K562 (cell line): Measurements from ENCODE around the gene COQ2. TPM values are rescaled to one million over a fixed set of nuclear protein-coding genes. Genes with fewer than 3 reads are reported as not detected.

Experiments
- ATAC-seq: fragments of 200-7000 bp; cut with Tn5 transposase; 3 replicates; pipeline ENCODE4 v1.9.1; 2020; ENCODE audit warnings: moderate library complexity
- BruUV-seq: library from RNA; stranded (reverse); fragments of 400-500 nt; replicated peaks from 2 replicates; lab custom pipeline; 2021; lab: Mats Ljungman, UMichigan
- CTCF ChIA-PET: fragments of 300-600 bp; formaldehyde crosslinking; extraction: SDS; loops from one replicate; lab custom pipeline; 2021; ENCODE audit warnings: low intra/inter-chr PET ratio; lab: Yijun Ruan, JAX
- POLR2A ChIA-PET: fragments of 300-600, 350-650 bp; sonication (Branson Sonifier 250); formaldehyde crosslinking; extraction: SDS; loops from one replicate; lab custom pipeline; 2021; ENCODE audit warnings: antibody characterized with exemption, inconsistent platforms; lab: Yijun Ruan, JAX
- DNase-seq, 4 experiments: peaks; one replicate each; pipeline versions ENCODE4 v3.0.0 to v3.0.0-alpha.2; 2011 to 2018; ENCODE audit warnings: low spot score in 3 of 4, mixed read lengths in 3 of 4; ENCODE audit errors: extremely low read depth in 1 of 4
- FAIRE-seq: peaks from 2 replicates; lab custom pipeline; 2011; peaks lifted over from hg19 to GRCh38; lab: Jason Lieb, UNC
- H2AFZ ChIP-seq: 2 replicates; pipeline ENCODE4 v1.6.0; 2011; ENCODE audit warnings: low read depth, low read length, control low read depth, inconsistent platforms
- H3K27ac ChIP-seq: fragments of 200-600 bp; 3 replicates; pipeline ENCODE4 v1.8.0; 2011; ENCODE audit warnings: low read depth, mild to moderate bottlenecking, control low read depth, inconsistent platforms, low read length, moderate library complexity, mixed read lengths; ENCODE audit errors: extremely low read depth
- H3K27me3 ChIP-seq, 2 experiments: fragments of 300-600 bp in 1 of 2; 2 replicates in 1 of 2; 3 replicates in 1 of 2; pipeline versions ENCODE4 v1.6.0 to v1.8.0; 2011; ENCODE audit warnings: inconsistent platforms in 2 of 2, low read length in 2 of 2, mild to moderate bottlenecking in 1 of 2, mixed read lengths in 1 of 2, moderate library complexity in 1 of 2; ENCODE audit not compliant: control insufficient read depth in 2 of 2, insufficient read depth in 2 of 2
- H3K36me3 ChIP-seq: fragments of 300-600 bp; 3 replicates; pipeline ENCODE4 v1.8.0; 2011; ENCODE audit warnings: mild to moderate bottlenecking, low read length, inconsistent platforms; ENCODE audit not compliant: control insufficient read depth, insufficient read depth
- H3K4me1 ChIP-seq, 2 experiments: fragments of 200-600 bp in 1 of 2; replicated peaks in 1 of 2; 2 replicates in 1 of 2; 3 replicates in 1 of 2; pipeline versions ENCODE4 v1.5.1 to v1.8.0; 2011; ENCODE audit warnings: inconsistent platforms in 2 of 2, low read length in 2 of 2, mild to moderate bottlenecking in 1 of 2, mixed read lengths in 1 of 2, moderate library complexity in 1 of 2; ENCODE audit not compliant: control insufficient read depth in 2 of 2, insufficient read depth in 2 of 2
- H3K4me2 ChIP-seq: 2 replicates; pipeline ENCODE4 v1.6.1; 2011; ENCODE audit warnings: low read length, control low read depth, inconsistent platforms, mixed read lengths; ENCODE audit not compliant: insufficient read depth
- H3K4me3 ChIP-seq: fragments of 200-600 bp; sonication (generic), shearing (Covaris generic); 2 replicates; pipeline ENCODE4 v1.5.1; 2016; ENCODE audit warnings: control low read depth, inconsistent platforms
- H3K79me2 ChIP-seq: fragments of 200-600 bp; 3 replicates; pipeline ENCODE4 v1.8.0; 2011; ENCODE audit warnings: low read length, inconsistent platforms; ENCODE audit not compliant: control insufficient read depth, insufficient read depth
- H3K9ac ChIP-seq, 2 experiments: 2 replicates each; pipeline versions ENCODE4 v1.6.0 to v1.6.1; 2011; ENCODE audit warnings: low read depth in 2 of 2, low read length in 2 of 2, control low read depth in 1 of 2, inconsistent platforms in 1 of 2, mild to moderate bottlenecking in 1 of 2, mixed read lengths in 1 of 2; ENCODE audit not compliant: insufficient read depth in 1 of 2
- H3K9me1 ChIP-seq: one replicate; pipeline ENCODE4 v1.6.0; 2011; ENCODE audit warnings: inconsistent platforms, mild to moderate bottlenecking, low read length, moderate library complexity; ENCODE audit not compliant: control insufficient read depth, insufficient read depth
- H3K9me3 ChIP-seq: replicated peaks from 2 replicates; pipeline ENCODE4 v1.5.1; 2011; ENCODE audit warnings: low read depth, low read length, inconsistent platforms; ENCODE audit not compliant: control insufficient read depth, insufficient read depth
- H4K20me1 ChIP-seq: replicated peaks from 2 replicates; pipeline ENCODE4 v1.6.1; 2011; ENCODE audit warnings: low read length, inconsistent platforms, mixed read lengths; ENCODE audit not compliant: control insufficient read depth, insufficient read depth
- BRCA1 ChIP-seq, 2 experiments: fragments of 450-650 bp in 1 of 2; sonication (generic) in 1 of 2; formaldehyde crosslinking in 1 of 2; IDR thresholded peaks; 2 replicates each; pipeline versions ENCODE4 v1.5.0 to v1.6.1; 2017 to 2020; ENCODE audit warnings: mild to moderate bottlenecking in 1 of 2, missing genetic modification reagents in 1 of 2
- DPF2 ChIP-seq: fragments of 450-650 bp; IDR thresholded peaks from 2 replicates; pipeline ENCODE4 v1.6.1; 2016
- EP300 ChIP-seq: IDR thresholded peaks from 2 replicates; pipeline ENCODE4 v1.6.1; 2012; ENCODE audit warnings: low read length, improper control_type of control experiment
- MTA3 ChIP-seq: fragments of 450-650 bp; formaldehyde crosslinking; IDR thresholded peaks from 2 replicates; pipeline ENCODE4 v1.6.1; 2017; ENCODE audit warnings: mild to moderate bottlenecking, borderline replicate concordance
- NELFE ChIP-seq: IDR thresholded peaks from 2 replicates; pipeline ENCODE4 v1.6.1; 2011; ENCODE audit warnings: mild to moderate bottlenecking; ENCODE audit not compliant: insufficient read depth, insufficient read length
- SIX5 ChIP-seq, 2 experiments: IDR thresholded peaks; 2 replicates each; pipeline ENCODE4 v1.6.1; 2011; ENCODE audit warnings: low read length in 2 of 2, borderline replicate concordance in 1 of 2, low read depth in 1 of 2, mild to moderate bottlenecking in 1 of 2, moderate library complexity in 1 of 2; ENCODE audit not compliant: insufficient read depth in 1 of 2
- ZNF644 ChIP-seq: fragments of 200-800 bp; sonication (Bioruptor generic); IDR thresholded peaks from 2 replicates; pipeline ENCODE4 v1.6.1; 2016; ENCODE audit warnings: low read depth, missing genetic modification characterization, missing compliant biosample characterization
- ZNF785 ChIP-seq: fragments of 250-450 bp; sonication (Bioruptor Pico); IDR thresholded peaks from 2 replicates; pipeline ENCODE4 v1.4.0; 2020; ENCODE audit warnings: mild to moderate bottlenecking
- WGBS: fragments of 100-300 bp; shearing (Covaris generic); methylation state at CpG from one replicate; pipeline ENCODE4 v1.1.6; 2016; ENCODE audit warnings: low coverage, mixed read lengths; ENCODE audit not compliant: insufficient coverage; ENCODE audit errors: missing lambda C conversion rate; 5-methylcytosine and 5-hydroxymethylcytosine counted together
- in situ Hi-C: fragments of 300-500 bp; cut with MboI; formaldehyde crosslinking; loops from 4 replicates; pipeline ENCODE4 v1.15.0; 2018; ENCODE audit warnings: inconsistent platforms, mixed read lengths
- intact Hi-C: fragments of 100-400 bp; cut with micrococcal nuclease; formaldehyde crosslinking; loops from 2 replicates; pipeline ENCODE4 v1.14.2; 2022
- polyA plus RNA-seq, 8 experiments: library from polyadenylated mRNA; depleted of rRNA in 4 of 8; stranded (reverse) in 5 of 8; unstranded in 3 of 8; fragments of >200 nt; fragmentation: Nextera tagmentation in 2 of 8; fragmentation: Illumina TruSeq in 1 of 8; extraction: Ambion mirVana in 2 of 8; extraction: Trizol in 1 of 8; gene quantifications; 2 replicates each; pipeline versions ENCODE4 v1.2.1 to v1.2.3, GENCODE V29; 2011 to 2014; ENCODE audit warnings: inconsistent platforms in 1 of 8, missing spikeins in 1 of 8
- total RNA-seq, 7 experiments: library from RNA; depleted of rRNA in 6 of 7; stranded (reverse); fragments of >200 nt in 6 of 7; fragmentation: Illumina TruSeq in 2 of 7; extraction: Trizol in 2 of 7; gene quantifications; 2 replicates each; pipeline versions ENCODE4 v1.2.1 to v1.2.3, GENCODE V29; 2011 to 2021; ENCODE audit warnings: low replicate concordance in 1 of 7
- TF ChIP-seq, protein P1 (sequence below): fragments of 250-450 bp; sonication (Bioruptor Pico); IDR thresholded peaks from 2 replicates; pipeline ENCODE4 v1.4.0; 2020; ENCODE audit warnings: mild to moderate bottlenecking, moderate library complexity
- TF ChIP-seq, protein P2 (sequence below): fragments of 450-650 bp; formaldehyde crosslinking; IDR thresholded peaks from 2 replicates; pipeline ENCODE4 v1.4.0; 2020; ENCODE audit warnings: mild to moderate bottlenecking, moderate library complexity

The COQ2 gene
- total and polyA plus RNA-seq, 9 of the 15 experiments (the other 6 are each of a cell fraction or from before 2014, with no cell fraction given), result 1.9 to 13.5 (median 11.8) TPM

DNA sequence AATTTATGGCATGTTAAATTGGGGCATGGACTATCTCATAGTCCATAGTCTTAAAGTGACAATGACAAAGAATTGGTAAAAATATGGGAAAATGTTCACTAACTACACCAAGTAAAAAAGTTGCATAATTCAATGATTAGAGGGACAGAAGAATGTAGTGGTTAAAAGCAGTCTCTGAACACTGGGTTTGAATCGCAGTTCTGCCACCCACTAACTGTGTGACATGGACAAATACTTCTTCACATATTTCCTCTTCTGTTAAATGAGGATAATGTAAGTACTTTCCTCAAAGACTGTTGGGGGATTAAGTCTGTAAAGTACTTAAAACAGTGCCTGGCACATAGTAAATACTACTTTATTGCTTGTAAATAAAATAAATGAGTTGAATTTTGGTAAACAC lies 15.3 kb downstream of the COQ2 start:
- Histone ChIP-seq H3K9ac (no peak overlapping the region), H3K27me3 (no peaks in the 10 kb centered on the region), H3K4me2 (no peak overlapping the region), H3K9me3 (no peaks in the 10 kb centered on the region), H2AFZ (no peak overlapping the region), H3K4me1 (no peaks in the 10 kb centered on the region; a peak in 2 of 5 replicates), H3K4me3 (no peak overlapping the region), H4K20me1 (no peaks in the 10 kb centered on the region), H3K79me2 (no peaks in the 10 kb centered on the region), H3K27ac (no peak overlapping the region), H3K9me1 (no peaks in the 10 kb centered on the region), H3K36me3 (peaks cover 28% of the 10 kb centered on the region; the same call in 2 of the 3 replicates)
- intact Hi-C loops, result no loop called here
- FAIRE-seq (no peak), DNase-seq (no peak), ATAC-seq (no peak)
- 93% methylated on average over 1 of the region's 1 CpG for WGBS
- CTCF ChIA-PET, result no interaction called here
- POLR2A ChIA-PET, result no interaction called here
- in situ Hi-C loops, result no loop called here
- no TSS peak for BruUV-seq
- TF ChIP-seq EP300 (no peak), ZNF785 (CRISPR knock-in tag) (no peak), NELFE (no peak), MTA3 (no peak), DPF2 (no peak), SIX5 (IDR thresholded peaks at IDR 0.05; ENCODE audit: borderline replicate concordance in 1 of 2, insufficient read depth in 1 of 2, low read depth in 1 of 2, low read length in 2 of 2) (no peak), BRCA1 (IDR thresholded peaks at IDR 0.05) (no peak), BRCA1 (CRISPR knock-in tag; IDR thresholded peaks at IDR 0.05) (no peak), ZNF644 (tag) (no peak)
- TF ChIP-seq, protein P1, sequence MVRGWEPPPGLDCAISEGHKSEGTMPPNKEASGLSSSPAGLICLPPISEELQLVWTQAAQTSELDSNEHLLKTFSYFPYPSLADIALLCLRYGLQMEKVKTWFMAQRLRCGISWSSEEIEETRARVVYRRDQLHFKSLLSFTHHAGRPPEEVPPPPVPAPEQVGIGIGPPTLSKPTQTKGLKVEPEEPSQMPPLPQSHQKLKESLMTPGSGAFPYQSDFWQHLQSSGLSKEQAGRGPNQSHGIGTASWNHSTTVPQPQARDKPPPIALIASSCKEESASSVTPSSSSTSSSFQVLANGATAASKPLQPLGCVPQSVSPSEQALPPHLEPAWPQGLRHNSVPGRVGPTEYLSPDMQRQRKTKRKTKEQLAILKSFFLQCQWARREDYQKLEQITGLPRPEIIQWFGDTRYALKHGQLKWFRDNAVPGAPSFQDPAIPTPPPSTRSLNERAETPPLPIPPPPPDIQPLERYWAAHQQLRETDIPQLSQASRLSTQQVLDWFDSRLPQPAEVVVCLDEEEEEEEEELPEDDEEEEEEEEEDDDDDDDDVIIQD (CRISPR knock-in tag), result no peak
- TF ChIP-seq, protein P2, sequence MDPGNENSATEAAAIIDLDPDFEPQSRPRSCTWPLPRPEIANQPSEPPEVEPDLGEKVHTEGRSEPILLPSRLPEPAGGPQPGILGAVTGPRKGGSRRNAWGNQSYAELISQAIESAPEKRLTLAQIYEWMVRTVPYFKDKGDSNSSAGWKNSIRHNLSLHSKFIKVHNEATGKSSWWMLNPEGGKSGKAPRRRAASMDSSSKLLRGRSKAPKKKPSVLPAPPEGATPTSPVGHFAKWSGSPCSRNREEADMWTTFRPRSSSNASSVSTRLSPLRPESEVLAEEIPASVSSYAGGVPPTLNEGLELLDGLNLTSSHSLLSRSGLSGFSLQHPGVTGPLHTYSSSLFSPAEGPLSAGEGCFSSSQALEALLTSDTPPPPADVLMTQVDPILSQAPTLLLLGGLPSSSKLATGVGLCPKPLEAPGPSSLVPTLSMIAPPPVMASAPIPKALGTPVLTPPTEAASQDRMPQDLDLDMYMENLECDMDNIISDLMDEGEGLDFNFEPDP (CRISPR knock-in tag), result no peak
